B cell (primary cell): ENCODE measurements around the gene EIF4G1. TPM values are rescaled to one million over a fixed set of nuclear protein-coding genes. Genes with fewer than 3 reads are reported as not detected.

ENCODE experiments used
- ATAC-seq: fragments of 200-7000 bp; cut with Tn5 transposase; one replicate; pipeline ENCODE4 v1.10.0; 2021; ENCODE audit warnings: low read depth, mild to moderate bottlenecking, moderate number of reproducible peaks, moderate library complexity
- CTCF ChIA-PET: fragments of 350-600 bp; sonication (Branson Sonifier 250); formaldehyde crosslinking; loops from one replicate; lab custom pipeline; 2021; ENCODE audit warnings: antibody characterized with exemption, inconsistent platforms; lab: Charles Lee
- POLR2A ChIA-PET: fragments of 350-600 bp; sonication (Branson Sonifier 250); formaldehyde crosslinking; loops from one replicate; lab custom pipeline; 2021; ENCODE audit warnings: antibody characterized with exemption; lab: Charles Lee
- DNase-seq: peaks from one replicate; pipeline ENCODE4 v3.0.0; 2013
- H2AFZ ChIP-seq: 2 replicates; pipeline ENCODE4 v1.6.1; 2012; ENCODE audit warnings: mild to moderate bottlenecking, low read depth, low read length; ENCODE audit not compliant: insufficient read depth, poor library complexity, severe bottlenecking
- H3K27ac ChIP-seq, 2 donors: 1 replicate in 1 of 2; 2 replicates in 1 of 2; pipeline ENCODE4 v1.5.1; 2012 to 2013; ENCODE audit warnings: low read length in 2 of 2, mild to moderate bottlenecking in 2 of 2, moderate library complexity in 1 of 2
- H3K27me3 ChIP-seq, 4 experiments: fragments of 200-600 bp in 1 of 4; sonication (generic) in 1 of 4; replicated peaks in 1 of 4; 1 replicate in 2 of 4; 2 replicates in 2 of 4; pipeline versions ENCODE4 v1.6.1 to v1.7.0; 2013 to 2016; ENCODE audit warnings: low read length in 3 of 4, mild to moderate bottlenecking in 2 of 4, mixed read lengths in 1 of 4, moderate library complexity in 1 of 4; ENCODE audit not compliant: insufficient read depth in 4 of 4, control insufficient read depth in 3 of 4; ENCODE audit errors: control extremely low read depth in 1 of 4
- H3K36me3 ChIP-seq, 2 experiments: replicated peaks in 1 of 2; 1 replicate in 1 of 2; 2 replicates in 1 of 2; pipeline versions ENCODE4 v1.6.1 to v1.7.1; 2013; ENCODE audit warnings: low read length in 1 of 2; ENCODE audit not compliant: insufficient read depth in 2 of 2, control insufficient read depth in 1 of 2; ENCODE audit errors: control extremely low read depth in 1 of 2, extremely low read depth in 1 of 2
- H3K4me1 ChIP-seq, 2 donors: fragments of 200-600 bp in 1 of 2; sonication (generic) in 1 of 2; 1 replicate in 1 of 2; 2 replicates in 1 of 2; pipeline versions ENCODE4 v1.5.1 to v1.6.1; 2013 to 2017; ENCODE audit warnings: low read length in 2 of 2; ENCODE audit not compliant: control insufficient read depth in 2 of 2, insufficient read depth in 2 of 2
- H3K4me2 ChIP-seq: replicated peaks from 2 replicates; pipeline ENCODE3; 2012; ENCODE audit warnings: mild to moderate bottlenecking, low read depth, low read length; ENCODE audit not compliant: poor library complexity, severe bottlenecking
- H3K4me3 ChIP-seq, 5 experiments: fragments of 200-600 bp in 1 of 5; sonication (generic) in 1 of 5; 1 replicate in 3 of 5; 2 replicates in 2 of 5; pipeline versions ENCODE4 v1.5.1 to v1.7.0; 2011 to 2016; ENCODE audit warnings: low read length in 4 of 5, mild to moderate bottlenecking in 4 of 5, low read depth in 2 of 5, control low read depth in 1 of 5, moderate library complexity in 1 of 5; ENCODE audit not compliant: insufficient read depth in 1 of 5; ENCODE audit errors: control extremely low read depth in 1 of 5, extremely low read depth in 1 of 5
- H3K79me2 ChIP-seq: fragments of 200-600 bp; sonication (generic); one replicate; pipeline ENCODE4 v1.6.0; 2016; ENCODE audit warnings: low read length; ENCODE audit not compliant: control insufficient read depth, insufficient read depth
- H3K9ac ChIP-seq: fragments of 200-600 bp; sonication (generic); 2 replicates; pipeline ENCODE4 v1.6.1; 2017; ENCODE audit warnings: mild to moderate bottlenecking, low read length, moderate library complexity
- H3K9me3 ChIP-seq, 3 donors: one replicate each; pipeline versions ENCODE4 v1.6.1 to v1.7.1; 2013; ENCODE audit warnings: low read length in 2 of 3; ENCODE audit not compliant: control insufficient read depth in 2 of 3, insufficient read depth in 1 of 3; ENCODE audit errors: control extremely low read depth in 1 of 3
- H4K20me1 ChIP-seq: 2 replicates; pipeline ENCODE4 v1.6.0; 2012; ENCODE audit warnings: mild to moderate bottlenecking, low read length; ENCODE audit not compliant: insufficient read depth, control insufficient read depth, poor library complexity, severe bottlenecking
- H3K27ac Mint-ChIP-seq: one replicate; pipeline ENCODE4 v1.8.0; 2021; ENCODE audit warnings: mixed read lengths
- H3K27me3 Mint-ChIP-seq: one replicate; pipeline ENCODE4 v1.8.0; 2021; ENCODE audit warnings: mixed read lengths
- H3K4me1 Mint-ChIP-seq: one replicate; pipeline ENCODE4 v1.8.0; 2021; ENCODE audit warnings: mixed read lengths
- H3K4me3 Mint-ChIP-seq: one replicate; pipeline ENCODE4 v1.8.0; 2021; ENCODE audit warnings: mixed read lengths
- H3K9me3 Mint-ChIP-seq: one replicate; pipeline ENCODE4 v1.8.0; 2022; ENCODE audit warnings: mixed read lengths; ENCODE audit not compliant: insufficient read depth
- CTCF ChIP-seq: fragments of 200-600 bp; IDR thresholded peaks from one replicate; pipeline ENCODE4 v1.8.0; 2022; ENCODE audit warnings: antibody characterized with exemption, mild to moderate bottlenecking
- EZH2 ChIP-seq: IDR thresholded peaks from 2 replicates; pipeline ENCODE4 v1.6.1; 2012; ENCODE audit warnings: borderline replicate concordance, low read depth, mild to moderate bottlenecking, moderate library complexity, low read length; ENCODE audit not compliant: insufficient read depth, poor library complexity, severe bottlenecking
- WGBS: methylation state at CpG from one replicate; pipeline ENCODE4 v1.1.5; 2013; ENCODE audit warnings: missing lambda C conversion rate; ENCODE audit not compliant: insufficient coverage; 5-methylcytosine and 5-hydroxymethylcytosine counted together
- intact Hi-C: fragments of 100-400 bp; cut with micrococcal nuclease; formaldehyde crosslinking; loops from one replicate; pipeline ENCODE4 v1.10.0; 2022
- polyA plus RNA-seq: library from polyadenylated mRNA; depleted of rRNA; stranded (reverse); fragments of >200 nt; gene quantifications from 2 replicates; pipeline ENCODE4 v1.2.3, GENCODE V29; 2012
- total RNA-seq, 2 donors: library from RNA; stranded (reverse); fragments of 120-200 nt in 1 of 2; gene quantifications; 1 replicate in 1 of 2; 2 replicates in 1 of 2; pipeline versions ENCODE4 v1.2.3 to v1.2.4, GENCODE V29; 2013 to 2022

EIF4G1 gene
- total and polyA plus RNA-seq, 2 donors (not counting 1 experiment from before 2014, with no cell fraction given) = 65.8 to 160 TPM

- DNase-seq (no peak), ATAC-seq (no peak)
- Histone ChIP-seq H3K27me3 (no peaks in the 10 kb centered on the region), H3K36me3 (peaks cover 6 to 88% of the 10 kb centered on the region in 2 experiments), H3K4me2 (no peak overlapping the region), H3K4me1 (no peaks in the 10 kb centered on the region), H2AFZ (no peak overlapping the region), H3K9ac (no peak overlapping the region), H3K27ac (no peak overlapping the region), H4K20me1 (peaks cover 54% of the 10 kb centered on the region), H3K9me3 (no peaks in the 10 kb centered on the region), H3K4me3 (no peak overlapping the region), H3K79me2 (peaks cover 4% of the 10 kb centered on the region)
- no peak for TF ChIP-seq EZH2
- no peak for TF ChIP-seq CTCF
- no peaks in the 10 kb centered on the region for H3K27me3 Mint-ChIP-seq
- no peak overlapping the region for H3K4me3 Mint-ChIP-seq
- no peak overlapping the region for H3K27ac Mint-ChIP-seq
- ChIA-PET POLR2A (no interaction called here), CTCF (no interaction called here)
- H3K9me3 Mint-ChIP-seq = no peaks in the 10 kb centered on the region
- H3K4me1 Mint-ChIP-seq = peaks cover 5% of the 10 kb centered on the region
- intact Hi-C loops = no loop called here
- WGBS = 97% methylated on average over 13 of the region's 20 CpGs
Measured at GRCh38 chr3:184322731-184323487, 8.5 kb downstream of the EIF4G1 start.

- Mint-ChIP-seq H3K4me1 (peaks cover 3% of the 10 kb centered on the region), H3K27me3 (no peaks in the 10 kb centered on the region), H3K4me3 (no peak overlapping the region), H3K9me3 (no peaks in the 10 kb centered on the region), H3K27ac (no peak overlapping the region)
- DNase-seq = no peak
- CTCF ChIA-PET = no interaction called here
- no peak overlapping the region for H2AFZ ChIP-seq
- peaks cover 47% of the 10 kb centered on the region for H4K20me1 ChIP-seq
- H3K36me3 ChIP-seq = peaks cover 6 to 92% of the 10 kb centered on the region in 2 experiments
- intact Hi-C loops = no loop called here
- no peaks in the 10 kb centered on the region for H3K4me1 ChIP-seq
- H3K27me3 ChIP-seq = no peaks in the 10 kb centered on the region
- POLR2A ChIA-PET = no interaction called here
- ATAC-seq = no peak
- peaks cover 4% of the 10 kb centered on the region for H3K79me2 ChIP-seq
- H3K27ac ChIP-seq = no peak overlapping the region
- 100% methylated on average over 8 of the region's 8 CpGs for WGBS
- H3K9ac ChIP-seq = no peak overlapping the region
- H3K9me3 ChIP-seq = no peaks in the 10 kb centered on the region
- no peak overlapping the region for H3K4me3 ChIP-seq
- TF ChIP-seq EZH2 (no peak), CTCF (no peak)
- no peak overlapping the region for H3K4me2 ChIP-seq
Measured at GRCh38 chr3:184323696-184324095, 9.3 kb downstream of the EIF4G1 start.
